Tibial artery (tissue), 4 donors: ENCODE results near the gene WDR77.

Experiments used
- DNase-seq, 2 donors: peaks; one replicate each; pipeline ENCODE4 v3.0.0-alpha.2; 2019
- H3K27ac ChIP-seq, 2 donors: fragments of 200-600 bp; sonication (generic) in 1 of 2; 1 replicate in 1 of 2; 2 replicates in 1 of 2; pipeline ENCODE4 v1.5.1; 2018 to 2019; ENCODE audit warnings: mild to moderate bottlenecking in 1 of 2
- H3K27me3 ChIP-seq, 2 donors: fragments of 200-600 bp; sonication (generic) in 1 of 2; one replicate each; pipeline versions ENCODE4 v1.5.1 to v1.6.0; 2016 to 2019
- H3K36me3 ChIP-seq, 3 donors: fragments of 200-600 bp; sonication (generic) in 2 of 3; one replicate each; pipeline ENCODE4 v1.5.1; 2016 to 2019; ENCODE audit warnings: mild to moderate bottlenecking in 2 of 3
- H3K4me1 ChIP-seq, 4 donors: fragments of 200-600 bp; sonication (generic) in 2 of 4; 1 replicate in 3 of 4; 2 replicates in 1 of 4; pipeline ENCODE4 v1.5.1; 2016 to 2019
- H3K4me3 ChIP-seq, 2 donors: fragments of 200-600 bp; sonication (generic) in 1 of 2; 1 replicate in 1 of 2; 2 replicates in 1 of 2; pipeline ENCODE4 v1.5.1; 2018 to 2019; ENCODE audit warnings: mild to moderate bottlenecking in 2 of 2
- H3K9me3 ChIP-seq, 3 donors: fragments of 200-600 bp; sonication (generic) in 1 of 3; one replicate each; pipeline ENCODE4 v1.5.1; 2016 to 2019
- CTCF ChIP-seq, 2 experiments: fragments of 200-600 bp in 1 of 2; fragments of 450-650 bp in 1 of 2; IDR thresholded peaks; one replicate each; pipeline ENCODE4 v1.5.1; 2017 to 2019; ENCODE audit warnings: antibody characterized with exemption in 2 of 2, mild to moderate bottlenecking in 1 of 2, moderate library complexity in 1 of 2
- intact Hi-C: fragments of 100-400 bp; cut with DNase I; formaldehyde crosslinking; loops from one replicate; pipeline ENCODE4 v1.15.0; 2023; ENCODE audit warnings: low total_unique reads

The WDR77 gene

GRCh38 chr1:111470596-111470995 is 21.5 kb upstream of the WDR77 start:
- H3K36me3 ChIP-seq = peaks cover 40 to 59% (median 50%) of the 10 kb centered on the region in 3 donors
- H3K27ac ChIP-seq = no peak overlapping the region
- H3K4me1 ChIP-seq = peaks cover 0 to 18% (median 8%) of the 10 kb centered on the region in 4 donors
- H3K4me3 ChIP-seq = no peak overlapping the region
- no peaks in the 10 kb centered on the region for H3K9me3 ChIP-seq
- no peak for DNase-seq
- no peaks in the 10 kb centered on the region for H3K27me3 ChIP-seq
- intact Hi-C loops = no loop called here
- no peak for TF ChIP-seq CTCF (IDR thresholded peaks at IDR 0.05)

- H3K9me3 ChIP-seq = no peaks in the 10 kb centered on the region
- no peaks in the 10 kb centered on the region for H3K27me3 ChIP-seq
- peaks cover 40 to 70% (median 61%) of the 10 kb centered on the region in 3 donors for H3K36me3 ChIP-seq
- H3K4me1 ChIP-seq = peaks cover 0 to 14% (median 7%) of the 10 kb centered on the region in 4 donors
- no peak for DNase-seq
- no peak overlapping the region for H3K27ac ChIP-seq
- H3K4me3 ChIP-seq = no peak overlapping the region
- TF ChIP-seq CTCF (IDR thresholded peaks at IDR 0.05) = no peak
- intact Hi-C loops = no loop called here
Observed at GRCh38 chr1:111469539-111469938, 20.5 kb upstream of the WDR77 start.

GRCh38 chr1:111468717-111469100 is 19.7 kb upstream of the WDR77 start:
- H3K9me3 ChIP-seq = no peaks in the 10 kb centered on the region
- no peak overlapping the region for H3K27ac ChIP-seq
- peaks cover 0 to 6% (median 2%) of the 10 kb centered on the region in 4 donors for H3K4me1 ChIP-seq
- intact Hi-C loops = no loop called here
- H3K4me3 ChIP-seq = no peak overlapping the region
- DNase-seq = no peak
- TF ChIP-seq CTCF (IDR thresholded peaks at IDR 0.05) = no peak
- H3K36me3 ChIP-seq = peaks cover 40 to 71% (median 68%) of the 10 kb centered on the region in 3 donors
- H3K27me3 ChIP-seq = no peaks in the 10 kb centered on the region

GRCh38 chr1:111467865-111468716 is 19.0 kb upstream of the WDR77 start:
- no peaks in the 10 kb centered on the region for H3K9me3 ChIP-seq
- H3K4me1 ChIP-seq = no peaks in the 10 kb centered on the region
- DNase-seq = no peak
- no peaks in the 10 kb centered on the region for H3K27me3 ChIP-seq
- no peak overlapping the region for H3K27ac ChIP-seq
- H3K36me3 ChIP-seq = peaks cover 40 to 76% (median 75%) of the 10 kb centered on the region in 3 donors
- intact Hi-C loops = no loop called here
- no peak for TF ChIP-seq CTCF (IDR thresholded peaks at IDR 0.05)
- no peak overlapping the region for H3K4me3 ChIP-seq

GRCh38 chr1:111466480-111466879 is 17.4 kb upstream of the WDR77 start:
- Histone ChIP-seq H3K9me3 (no peaks in the 10 kb centered on the region), H3K27ac (no peak overlapping the region), H3K36me3 (peaks cover 51 to 84% (median 79%) of the 10 kb centered on the region in 3 donors), H3K4me1 (no peaks in the 10 kb centered on the region), H3K27me3 (no peaks in the 10 kb centered on the region), H3K4me3 (no peak overlapping the region)
- intact Hi-C loops = no loop called here
- no peak for DNase-seq
- TF ChIP-seq CTCF (IDR thresholded peaks at IDR 0.05) = no peak
